SK-N-SH treated with all-trans-retinoic acid at 6 μM for 48 hours (cell line): ENCODE measurements around the gene PGAP6.
"Not testable (repeated sequence)": the region's sequence is repeated elsewhere in the genome, so short reads cannot be mapped to it uniquely, and the experiment has no call there.

Experiments
- ATAC-seq: fragments of 200-7000 bp; cut with Tn5 transposase; 3 replicates; pipeline ENCODE4 v1.9.1; 2020; ENCODE audit warnings: mild to moderate bottlenecking, moderate library complexity
- ARNTL ChIP-seq: fragments of 450-650 bp; formaldehyde crosslinking; IDR thresholded peaks from 2 replicates; pipeline ENCODE4 v1.5.0; 2020; ENCODE audit warnings: low read depth, mild to moderate bottlenecking, moderate library complexity, borderline replicate concordance
- BACH2 ChIP-seq: fragments of 250-450 bp; sonication (Bioruptor Pico); IDR thresholded peaks from 2 replicates; pipeline ENCODE4 v1.9.0; 2021; ENCODE audit warnings: mild to moderate bottlenecking, borderline replicate concordance
- CREB5 ChIP-seq: fragments of 250-450 bp; sonication (Bioruptor Pico); IDR thresholded peaks from 2 replicates; pipeline ENCODE4 v1.5.1; 2020; ENCODE audit warnings: low read depth, mild to moderate bottlenecking, moderate library complexity
- CSDC2 ChIP-seq: fragments of 250-450 bp; sonication (Bioruptor Pico); IDR thresholded peaks from 2 replicates; pipeline ENCODE4 v1.5.0; 2020; ENCODE audit warnings: mild to moderate bottlenecking, moderate library complexity
- CSRNP3 ChIP-seq: fragments of 250-450 bp; sonication (Bioruptor Pico); IDR thresholded peaks from 2 replicates; pipeline ENCODE4 v1.5.1; 2021; ENCODE audit warnings: mild to moderate bottlenecking, moderate library complexity
- GLIS3 ChIP-seq: fragments of 250-450 bp; sonication (Bioruptor Pico); IDR thresholded peaks from 2 replicates; pipeline ENCODE4 v1.5.0; 2020; ENCODE audit warnings: mild to moderate bottlenecking, moderate library complexity
- ISL1 ChIP-seq: fragments of 250-450 bp; sonication (Bioruptor Pico); IDR thresholded peaks from 2 replicates; pipeline ENCODE4 v2.1.2; 2022; ENCODE audit warnings: mild to moderate bottlenecking, moderate library complexity
- OSR1 ChIP-seq: fragments of 250-450 bp; sonication (Bioruptor Pico); IDR thresholded peaks from 2 replicates; pipeline ENCODE4 v1.8.0; 2022; ENCODE audit warnings: moderate library complexity, mild to moderate bottlenecking, inconsistent platforms
- PATZ1 ChIP-seq: fragments of 250-450 bp; sonication (Bioruptor Pico); IDR thresholded peaks from 2 replicates; pipeline ENCODE4 v1.8.0; 2020; ENCODE audit warnings: mild to moderate bottlenecking, moderate library complexity, borderline replicate concordance
- POU6F1 ChIP-seq: fragments of 250-450 bp; sonication (Bioruptor Pico); IDR thresholded peaks from 2 replicates; pipeline ENCODE4 v1.8.0; 2021; ENCODE audit warnings: low read depth, mild to moderate bottlenecking, moderate library complexity, borderline replicate concordance
- PPARA ChIP-seq: fragments of 250-450 bp; sonication (Bioruptor Pico); IDR thresholded peaks from 2 replicates; pipeline ENCODE4 v1.5.0; 2020; ENCODE audit warnings: mild to moderate bottlenecking, borderline replicate concordance
- RARB ChIP-seq: fragments of 250-450 bp; sonication (Bioruptor Pico); IDR thresholded peaks from 2 replicates; pipeline ENCODE4 v1.8.0; 2021; ENCODE audit warnings: mild to moderate bottlenecking, moderate library complexity
- SNAI2 ChIP-seq: fragments of 250-450 bp; sonication (Bioruptor Pico); IDR thresholded peaks from 2 replicates; pipeline ENCODE4 v1.5.0; 2020; ENCODE audit warnings: mild to moderate bottlenecking, moderate library complexity
- TCF4 ChIP-seq: fragments of 250-450 bp; sonication (Bioruptor Pico); IDR thresholded peaks from 2 replicates; pipeline ENCODE4 v1.8.0; 2021; ENCODE audit warnings: mild to moderate bottlenecking, moderate library complexity, borderline replicate concordance
- TOX ChIP-seq: fragments of 250-450 bp; sonication (Bioruptor Pico); IDR thresholded peaks from 2 replicates; pipeline ENCODE4 v1.8.0; 2021; ENCODE audit warnings: mild to moderate bottlenecking, moderate library complexity, borderline replicate concordance
- TSHZ2 ChIP-seq: fragments of 250-450 bp; sonication (Bioruptor Pico); IDR thresholded peaks from 2 replicates; pipeline ENCODE4 v1.5.0; 2020; ENCODE audit warnings: mild to moderate bottlenecking, moderate library complexity
- ZC3H10 ChIP-seq: fragments of 250-450 bp; sonication (Bioruptor Pico); IDR thresholded peaks from 2 replicates; pipeline ENCODE4 v1.5.1; 2021; ENCODE audit warnings: mild to moderate bottlenecking, moderate library complexity
- ZFP3 ChIP-seq: fragments of 250-450 bp; sonication (Bioruptor Pico); IDR thresholded peaks from 2 replicates; pipeline ENCODE4 v1.5.0; 2020; ENCODE audit warnings: mild to moderate bottlenecking, moderate library complexity
- ZFP30 ChIP-seq: fragments of 450-650 bp; formaldehyde crosslinking; IDR thresholded peaks from 2 replicates; pipeline ENCODE4 v1.5.0; 2022; ENCODE audit warnings: mild to moderate bottlenecking, moderate library complexity
- ZNF565 ChIP-seq: fragments of 450-650 bp; formaldehyde crosslinking; conservative IDR thresholded peaks from 2 replicates; pipeline ENCODE4 v1.5.0; 2020; ENCODE audit warnings: low read depth, mild to moderate bottlenecking, moderate library complexity
- ZNF70 ChIP-seq: fragments of 450-650 bp; formaldehyde crosslinking; IDR thresholded peaks from 2 replicates; pipeline ENCODE4 v1.5.0; 2020; ENCODE audit warnings: mild to moderate bottlenecking, moderate library complexity
- ZNF8 ChIP-seq: fragments of 450-650 bp; formaldehyde crosslinking; IDR thresholded peaks from 2 replicates; pipeline ENCODE4 v1.5.0; 2020; ENCODE audit warnings: mild to moderate bottlenecking, moderate library complexity

PGAP6 gene

GRCh38 chr16:424623-425081, 42.9 kb upstream of the PGAP6 start:
- ATAC-seq = peak; percentile 53
- TF ChIP-seq CSDC2 (CRISPR knock-in tag) = no peak
- no peak for TF ChIP-seq TSHZ2 (CRISPR knock-in tag)
- no peak for TF ChIP-seq RARB (CRISPR knock-in tag)
- TF ChIP-seq TCF4 (CRISPR knock-in tag) = no peak
- no peak for TF ChIP-seq PPARA
- no peak for TF ChIP-seq OSR1 (CRISPR knock-in tag)
- TF ChIP-seq ZFP30 (CRISPR knock-in tag) = no peak
- no peak for TF ChIP-seq ZNF565 (CRISPR knock-in tag)
- no peak for TF ChIP-seq ISL1 (CRISPR knock-in tag)
- TF ChIP-seq ZC3H10 (CRISPR knock-in tag) = no peak
- no peak for TF ChIP-seq CSRNP3 (CRISPR knock-in tag)
- TF ChIP-seq ARNTL (CRISPR knock-in tag) = no peak
- no peak for TF ChIP-seq CREB5 (CRISPR knock-in tag)
- TF ChIP-seq BACH2 (CRISPR knock-in tag) = no peak
- TF ChIP-seq PATZ1 (CRISPR knock-in tag) = no peak
- TF ChIP-seq ZNF8 = no peak
- no peak for TF ChIP-seq GLIS3 (CRISPR knock-in tag)
- TF ChIP-seq POU6F1 = no peak
- TF ChIP-seq ZNF70 (CRISPR knock-in tag) = no peak
- TF ChIP-seq ZFP3 (CRISPR knock-in tag) = no peak

- TF ChIP-seq PPARA = no peak
- no peak for TF ChIP-seq ARNTL (CRISPR knock-in tag)
- TF ChIP-seq OSR1 (CRISPR knock-in tag) = no peak
- TF ChIP-seq RARB (CRISPR knock-in tag) = no peak
- TF ChIP-seq BACH2 (CRISPR knock-in tag) = no peak
- TF ChIP-seq ZNF70 (CRISPR knock-in tag) = no peak
- TF ChIP-seq SNAI2 (CRISPR knock-in tag) = no peak
- TF ChIP-seq TCF4 (CRISPR knock-in tag) = no peak
- TF ChIP-seq GLIS3 (CRISPR knock-in tag) = no peak
- TF ChIP-seq TOX (CRISPR knock-in tag) = no peak
- TF ChIP-seq ZC3H10 (CRISPR knock-in tag) = no peak
- TF ChIP-seq ZFP30 (CRISPR knock-in tag) = no peak
- no peak for TF ChIP-seq CSDC2 (CRISPR knock-in tag)
- no peak for TF ChIP-seq CREB5 (CRISPR knock-in tag)
- TF ChIP-seq PATZ1 (CRISPR knock-in tag) = no peak
- TF ChIP-seq ZFP3 (CRISPR knock-in tag) = no peak
- TF ChIP-seq POU6F1 = no peak
- peak; percentile 81 for ATAC-seq
Measured at GRCh38 chr16:424033-424622, 42.4 kb upstream of the PGAP6 start.

GRCh38 chr16:422179-422578, 40.4 kb upstream of the PGAP6 start:
- ATAC-seq = not testable (repeated sequence)

- not testable (repeated sequence) for ATAC-seq
Measured at GRCh38 chr16:415170-415498, 33.4 kb upstream of the PGAP6 start.
